Stimulated activated CD8-positive, alpha-beta memory T cell treated with anti-CD3 and anti-CD28 coated beads, Interleukin-7, amount 100 ng/mL, for 1 hour (primary cell): Measurements from ENCODE around the gene PEAR1.
A peak's percentile ranks its signal among the peaks of the same experiment; 100 is the strongest.

ENCODE experiments used
- DNase-seq, 2 donors: peaks; one replicate each; pipeline ENCODE4 v3.0.0-alpha.2; 2020; ENCODE audit warnings: low read depth in 2 of 2

Gene PEAR1

DNA sequence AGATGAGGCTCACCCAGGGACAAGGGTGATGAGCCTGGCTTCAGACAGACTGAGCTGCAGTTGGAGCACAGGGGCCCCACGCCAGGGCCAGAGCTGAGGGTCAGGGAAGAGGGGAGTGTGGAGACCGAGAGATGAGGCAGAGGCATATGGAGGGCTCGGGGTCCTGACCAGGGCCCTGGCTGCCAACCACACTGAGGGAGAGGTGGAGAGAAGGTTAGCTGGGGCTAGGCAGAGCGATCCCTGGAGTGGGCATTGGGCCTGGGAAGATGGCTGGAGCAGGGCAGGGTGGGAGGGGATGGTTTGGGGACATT is 8.0 kb downstream of the PEAR1 start:
- no peak for DNase-seq

GRCh38 chr1:156901966-156902915 is 8.7 kb downstream of the PEAR1 start:
- DNase-seq: no peak

- no peak for DNase-seq
Observed at GRCh38 chr1:156903328-156904091, 10.0 kb downstream of the PEAR1 start.

- DNase-seq: no peak
Observed at GRCh38 chr1:156904187-156904959, 10.9 kb downstream of the PEAR1 start.

DNA sequence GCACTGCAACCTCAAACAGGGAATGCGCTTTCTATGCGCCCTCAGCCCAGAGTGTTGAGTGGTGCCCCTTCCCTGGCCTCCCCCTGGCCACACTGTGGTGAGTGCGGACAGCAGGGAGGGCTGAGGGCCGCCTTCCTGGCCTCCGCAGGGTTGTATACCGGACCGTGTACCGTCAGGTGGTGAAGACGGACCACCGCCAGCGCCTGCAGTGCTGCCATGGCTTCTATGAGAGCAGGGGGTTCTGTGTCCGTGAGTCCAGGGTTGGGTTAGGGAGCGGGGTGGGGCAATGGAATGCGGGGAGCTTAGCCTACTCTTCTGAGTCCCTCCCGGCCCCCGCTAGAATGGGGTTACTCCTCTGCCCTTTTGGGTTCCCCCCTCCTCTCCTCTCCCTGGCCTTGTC is 11.7 kb downstream of the PEAR1 start:
- DNase-seq: no peak

- no peak for DNase-seq
Observed at GRCh38 chr1:156905651-156906050, 12.1 kb downstream of the PEAR1 start.

DNA sequence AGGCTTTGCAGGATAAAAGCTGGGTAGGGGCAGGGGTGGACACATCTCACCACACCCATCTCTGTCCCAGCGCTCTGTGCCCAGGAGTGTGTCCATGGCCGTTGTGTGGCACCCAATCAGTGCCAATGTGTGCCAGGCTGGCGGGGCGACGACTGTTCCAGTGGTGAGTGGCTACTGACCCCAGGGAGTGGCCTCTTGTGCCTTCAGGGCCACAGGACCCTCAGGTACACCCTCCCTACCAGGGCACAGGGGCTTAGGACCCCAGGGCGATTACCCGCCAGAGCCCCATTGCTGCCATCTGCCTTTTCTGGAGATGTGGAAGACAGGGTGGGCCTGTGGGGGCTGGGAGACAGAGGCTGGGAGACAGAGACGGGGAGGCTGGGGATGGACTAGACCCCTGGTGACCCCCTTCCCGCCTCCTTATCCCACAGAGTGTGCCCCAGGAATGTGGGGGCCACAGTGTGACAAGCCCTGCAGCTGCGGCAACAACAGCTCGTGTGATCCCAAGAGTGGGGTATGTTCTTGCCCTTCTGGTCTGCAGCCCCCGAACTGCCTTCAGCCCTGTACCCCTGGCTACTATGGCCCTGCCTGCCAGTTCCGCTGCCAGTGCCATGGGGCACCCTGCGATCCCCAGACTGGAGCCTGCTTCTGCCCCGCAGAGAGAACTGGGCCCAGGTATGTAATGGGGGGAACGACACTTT is 12.8 kb downstream of the PEAR1 start:
- no peak for DNase-seq

DNA sequence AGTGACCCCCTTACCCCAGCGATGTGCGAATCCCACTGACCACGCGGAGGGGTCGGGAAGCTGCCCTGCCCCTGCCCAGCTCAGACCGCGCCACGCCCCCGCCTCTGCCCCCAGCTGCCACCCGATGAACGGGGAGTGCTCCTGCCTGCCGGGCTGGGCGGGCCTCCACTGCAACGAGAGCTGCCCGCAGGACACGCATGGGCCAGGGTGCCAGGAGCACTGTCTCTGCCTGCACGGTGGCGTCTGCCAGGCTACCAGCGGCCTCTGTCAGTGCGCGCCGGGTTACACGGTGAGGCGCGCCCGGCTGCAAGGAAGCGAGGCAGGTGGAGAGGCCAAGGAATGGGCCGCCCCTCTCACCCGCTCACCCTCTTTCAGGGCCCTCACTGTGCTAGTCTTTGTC is 15.0 kb downstream of the PEAR1 start:
- DNase-seq: no peak

- no peak for DNase-seq
Observed at GRCh38 chr1:156908955-156909354, 15.4 kb downstream of the PEAR1 start.

- no peak for DNase-seq
Observed at GRCh38 chr1:156909671-156910070, 16.2 kb downstream of the PEAR1 start.

DNA sequence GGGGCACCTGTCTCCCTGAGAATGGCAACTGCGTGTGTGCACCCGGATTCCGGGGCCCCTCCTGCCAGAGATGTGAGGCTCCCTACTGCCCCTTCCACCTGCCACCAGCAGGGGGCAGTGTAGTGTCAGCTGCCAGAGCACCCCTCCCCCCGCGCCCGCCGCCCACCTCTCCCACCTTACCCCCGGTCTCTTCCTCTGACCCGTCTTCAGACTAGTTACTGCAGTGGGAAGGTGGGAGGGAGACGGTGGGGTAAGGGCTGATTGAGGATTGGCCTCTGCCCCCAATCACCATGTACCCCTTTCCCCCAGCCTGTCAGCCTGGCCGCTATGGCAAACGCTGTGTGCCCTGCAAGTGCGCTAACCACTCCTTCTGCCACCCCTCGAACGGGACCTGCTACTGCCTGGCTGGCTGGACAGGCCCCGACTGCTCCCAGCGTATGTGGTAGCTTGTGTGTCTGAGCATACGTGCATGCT is 16.8 kb downstream of the PEAR1 start:
- DNase-seq: peak; percentile 9 to 31

- no peak for DNase-seq
Observed at GRCh38 chr1:156911577-156912298, 18.2 kb downstream of the PEAR1 start.

GRCh38 chr1:156912310-156912709 is 18.8 kb downstream of the PEAR1 start:
- DNase-seq: no peak

- DNase-seq: no peak
Observed at GRCh38 chr1:156912861-156913808, 19.6 kb downstream of the PEAR1 start.

GRCh38 chr1:156913809-156914387 is 20.4 kb downstream of the PEAR1 start:
- no peak for DNase-seq

DNA sequence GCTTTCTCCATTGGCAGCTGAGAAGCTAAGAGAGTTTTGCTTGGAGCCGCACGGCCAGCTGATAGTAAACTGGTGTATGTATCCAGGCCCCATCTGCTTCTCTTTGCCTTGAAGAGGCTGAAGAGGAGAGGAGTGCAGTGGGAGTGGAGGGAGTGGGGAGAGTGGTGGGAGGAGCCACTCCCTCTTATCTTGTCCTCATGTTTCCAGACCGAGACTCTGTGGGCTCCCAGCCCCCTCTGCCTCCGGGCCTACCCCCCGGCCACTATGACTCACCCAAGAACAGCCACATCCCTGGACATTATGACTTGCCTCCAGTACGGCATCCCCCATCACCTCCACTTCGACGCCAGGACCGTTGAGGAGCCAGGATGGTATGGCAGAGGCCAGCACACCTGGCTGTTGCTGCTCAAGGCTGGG is 20.9 kb downstream of the PEAR1 start:
- no peak for DNase-seq

DNA sequence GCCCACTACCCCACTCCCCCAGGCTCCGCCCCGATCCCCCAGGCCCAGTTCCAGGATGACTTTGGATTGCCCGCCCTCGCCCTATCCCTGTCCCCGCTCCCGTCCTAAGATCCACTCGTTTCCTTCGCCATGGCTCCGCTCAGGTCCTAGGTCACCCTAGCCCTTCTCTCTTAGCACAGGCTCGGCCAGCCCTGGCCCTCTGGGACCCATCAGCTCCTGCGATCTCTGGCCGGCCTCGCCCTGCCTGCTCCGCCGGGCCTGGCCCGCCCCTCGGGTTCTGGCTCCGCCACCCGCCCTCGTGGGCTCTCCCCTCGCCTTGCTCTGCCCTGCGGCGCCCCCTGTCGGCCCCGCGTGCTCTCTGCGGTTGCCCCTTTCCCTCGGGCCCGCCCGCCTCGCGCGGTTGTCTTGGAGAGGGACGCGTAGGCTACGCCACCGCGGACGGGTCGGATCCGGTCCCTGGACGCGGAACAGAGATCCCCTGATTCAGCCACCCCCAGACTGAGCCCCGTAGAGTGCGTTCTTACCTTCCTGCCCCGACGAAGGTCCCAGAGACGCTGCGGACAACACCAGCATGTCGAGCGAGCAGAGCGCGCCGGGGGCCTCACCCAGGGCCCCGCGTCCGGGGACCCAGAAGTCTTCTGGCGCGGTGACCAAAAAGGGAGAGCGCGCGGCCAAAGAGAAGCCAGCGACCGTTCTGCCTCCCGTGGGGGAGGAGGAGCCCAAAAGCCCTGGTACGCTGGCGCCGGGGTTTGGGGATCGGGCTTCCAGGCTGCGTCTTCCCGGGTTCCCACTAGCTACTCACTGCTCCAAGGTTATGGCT is 26.9 kb downstream of the PEAR1 start, which contains the start of gene LRRC71:
Gene LRRC71 (plus strand): TSS at position 400 of the 820 bp plus-strand sequence. CDS start 172 bp downstream, at position 572.
- peak in 1 of 2 donors; percentile 21 for DNase-seq

DNA sequence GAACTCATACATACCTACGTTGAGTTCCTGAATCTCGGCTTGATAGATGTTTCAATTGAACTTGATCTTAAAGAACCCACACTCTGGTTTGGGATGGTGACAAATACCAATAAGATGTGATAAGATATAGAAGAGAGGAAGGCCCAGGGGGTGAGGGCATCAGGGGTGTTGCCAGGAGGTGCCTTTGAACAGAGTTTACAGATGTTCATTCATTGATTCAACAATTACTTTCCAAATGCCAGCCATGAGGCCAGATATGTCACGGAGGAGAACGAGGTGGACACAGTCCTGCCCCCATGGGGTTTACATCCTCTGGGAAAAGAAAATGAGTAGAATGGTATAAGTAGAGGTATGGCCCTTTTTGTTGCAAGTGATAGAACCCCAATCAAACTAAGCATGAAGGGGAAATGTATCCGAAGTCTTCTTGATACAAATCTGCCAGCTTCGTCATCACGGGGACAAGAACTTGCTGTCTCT is 27.6 kb downstream of the PEAR1 start:
- no peak for DNase-seq
